Umbilical cord (tissue), 2 donors: ENCODE measurements around the gene TSGA10IP. TPM values are rescaled to one million over a fixed set of nuclear protein-coding genes. Genes with fewer than 3 reads are reported as not detected.
A peak's percentile ranks its signal among the peaks of the same experiment; 100 is the strongest.
"Not testable (repeated sequence)": the region's sequence is repeated elsewhere in the genome, so short reads cannot be mapped to it uniquely, and the experiment has no call there.

ENCODE experiments used
- DNase-seq: peaks from one replicate; pipeline ENCODE4 v3.0.0-alpha.2; 2015; ENCODE audit warnings: low spot score
- total RNA-seq: library from RNA; depleted of rRNA; stranded (reverse); fragments of >200 nt; gene quantifications from one replicate; pipeline ENCODE4 v1.2.3, GENCODE V29; 2014; ENCODE audit warnings: low replicate concordance; ENCODE audit not compliant: insufficient read depth

Gene TSGA10IP
- total RNA-seq, 1 donor from 2014 or later, result not detected

GRCh38 chr11:65945941-65946558 is 770 bp downstream of the TSGA10IP start:
- no peak for DNase-seq

DNA sequence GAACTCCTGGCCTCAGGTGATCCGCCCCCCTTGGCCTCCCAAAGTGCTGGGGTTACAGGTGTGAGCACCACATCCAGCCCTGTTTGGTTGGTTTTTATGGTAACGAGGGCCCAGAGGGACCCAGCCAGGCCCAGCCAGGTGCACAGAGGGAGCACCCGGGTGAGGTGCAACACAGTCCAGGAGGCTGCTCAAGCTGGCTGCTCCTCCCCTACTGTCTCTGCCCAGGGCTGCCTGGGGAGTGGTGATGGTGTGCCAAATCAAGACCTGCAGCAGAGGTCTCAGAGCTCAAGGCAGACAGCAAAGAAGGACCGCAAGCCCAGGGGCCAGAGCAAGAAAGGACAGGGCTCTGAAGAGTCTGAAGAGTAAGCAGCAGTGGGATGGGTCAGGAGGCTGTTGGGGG is 1.4 kb downstream of the TSGA10IP start:
- DNase-seq, result no peak

DNA sequence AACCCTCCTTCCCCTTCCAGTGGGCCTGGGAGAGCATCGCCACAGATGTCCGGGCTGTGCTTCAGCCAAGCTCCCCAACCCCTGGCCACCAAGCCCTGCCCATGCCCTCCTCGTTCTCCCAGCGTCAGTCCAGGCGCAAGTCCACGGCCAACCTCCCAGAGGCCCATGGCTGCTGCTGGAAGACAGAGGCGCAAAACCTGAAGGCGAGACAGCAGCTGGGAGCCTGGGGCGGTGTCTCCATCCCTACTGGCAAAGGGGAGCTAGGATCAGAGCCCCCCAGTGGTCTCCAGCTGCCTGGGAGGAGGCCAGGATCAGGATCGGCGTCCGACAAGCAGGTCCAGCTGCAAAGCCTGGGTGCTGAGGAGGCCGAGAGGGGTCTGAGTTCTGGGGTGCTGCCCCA is 1.9 kb downstream of the TSGA10IP start:
- no peak for DNase-seq

DNA sequence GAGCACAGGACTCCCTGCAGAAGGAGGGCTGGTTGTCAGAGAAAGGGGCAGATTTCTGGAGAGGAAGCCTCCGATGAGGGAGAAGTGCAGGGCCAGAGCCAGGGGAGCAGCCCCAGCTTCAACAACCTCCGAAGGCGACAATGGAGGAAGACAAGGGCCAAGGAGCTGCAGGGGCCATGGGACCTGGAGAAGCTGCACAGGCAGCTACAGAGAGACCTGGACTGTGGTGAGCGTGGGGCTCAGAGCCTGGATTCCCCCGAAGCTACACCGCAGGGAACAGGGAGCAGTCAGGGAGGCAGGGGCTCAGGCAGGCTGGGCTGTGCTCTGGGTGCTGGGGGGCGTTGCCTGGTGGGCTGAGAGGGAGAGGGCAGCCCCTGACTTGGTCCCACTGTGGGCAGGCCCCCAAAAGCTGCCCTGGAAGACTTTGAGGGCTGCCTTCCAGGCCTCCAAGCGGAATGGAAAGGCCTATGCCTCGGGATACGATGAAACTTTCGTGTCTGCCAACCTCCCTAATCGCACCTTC is 2.4 kb downstream of the TSGA10IP start:
- DNase-seq, result no peak

- DNase-seq, result not testable (repeated sequence)
These were observed 5.4 kb downstream of the TSGA10IP start for GRCh38 chr11:65950711-65951110.

DNA sequence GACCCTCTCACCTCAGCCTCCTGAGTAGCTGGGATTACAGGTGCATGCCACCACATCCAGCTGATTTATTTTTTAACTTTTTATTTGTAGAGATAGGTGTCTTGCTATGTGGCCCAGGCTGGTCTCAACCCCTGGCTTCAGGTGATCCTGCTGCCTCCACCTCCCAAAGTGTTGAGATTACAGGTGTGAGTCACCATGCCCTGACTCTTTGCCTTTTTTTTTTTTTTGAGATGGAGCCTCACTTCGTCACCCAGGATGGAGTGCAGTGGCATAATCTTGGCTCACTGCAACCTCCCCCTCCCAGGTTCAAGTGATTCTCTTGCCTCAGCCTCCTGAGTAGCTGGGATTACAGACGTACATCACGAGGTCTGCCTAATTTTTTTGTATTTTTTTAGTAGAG is 6.4 kb downstream of the TSGA10IP start:
- DNase-seq, result not testable (repeated sequence)

DNA sequence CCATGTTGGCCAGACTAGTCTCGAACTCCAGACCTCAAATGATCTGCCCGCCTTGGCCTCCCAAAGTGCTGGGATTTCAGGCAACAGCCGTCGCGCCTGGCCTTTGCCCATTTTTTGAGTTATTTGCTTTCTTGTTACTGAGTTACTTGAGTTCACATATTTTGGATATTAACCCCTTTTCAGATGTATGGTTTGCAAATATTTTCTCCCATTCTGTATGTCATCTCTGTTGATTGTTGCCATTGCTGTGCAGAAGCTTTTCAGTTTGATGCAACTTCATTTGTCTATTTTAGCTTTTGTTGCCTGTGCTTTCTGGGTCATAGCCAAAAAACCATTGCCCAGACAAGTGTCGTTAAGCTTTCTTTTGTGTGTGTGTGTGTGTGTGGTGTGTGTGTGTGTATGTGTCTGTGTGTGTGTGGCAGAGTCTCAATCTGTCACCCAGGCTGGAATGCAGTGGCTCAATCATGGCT is 6.8 kb downstream of the TSGA10IP start:
- no peak for DNase-seq

DNA sequence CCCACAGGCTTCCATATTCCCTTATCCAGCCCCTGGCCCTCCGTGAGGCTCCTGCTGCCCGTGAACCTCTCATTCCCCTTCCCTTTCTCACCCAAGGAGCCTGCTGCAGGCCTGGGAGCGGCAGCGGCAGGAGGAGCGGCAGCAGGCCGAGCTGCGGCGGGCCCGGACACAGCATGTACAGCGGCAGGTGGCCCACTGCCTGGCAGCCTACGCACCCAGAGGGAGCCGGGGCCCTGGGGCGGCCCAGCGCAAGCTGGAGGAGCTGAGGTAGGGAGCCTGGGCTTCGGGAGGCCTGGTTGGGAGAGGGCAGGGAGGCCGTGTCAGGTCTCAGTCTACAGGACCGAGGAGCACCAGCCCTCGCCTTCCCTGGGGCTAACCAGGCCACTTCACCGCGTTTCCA is 8.2 kb downstream of the TSGA10IP start:
- no peak for DNase-seq

- DNase-seq, result peak; percentile 19
These were observed 9.5 kb downstream of the TSGA10IP start for GRCh38 chr11:65954771-65955170.

DNA sequence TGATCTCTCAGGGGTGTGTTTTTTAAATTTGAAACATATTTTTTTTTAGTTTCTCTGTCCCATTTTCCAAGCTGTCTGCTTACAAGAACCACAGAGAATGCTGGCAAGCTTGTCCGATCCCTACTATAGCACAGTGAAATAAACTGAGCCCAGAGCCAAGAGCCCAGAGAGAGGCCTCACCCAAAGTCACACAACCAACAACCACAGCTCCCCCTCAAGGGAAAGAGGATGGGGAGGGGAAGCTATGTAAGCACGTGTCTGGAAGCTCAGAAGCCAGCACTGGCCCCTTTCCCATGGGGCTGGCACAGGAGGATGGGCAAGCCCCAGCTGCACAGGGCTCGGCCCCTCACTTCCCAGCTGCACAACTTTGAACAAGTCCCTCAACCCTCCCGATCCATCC is 13.0 kb downstream of the TSGA10IP start:
- DNase-seq, result no peak

- DNase-seq, result no peak
These were observed 13.6 kb downstream of the TSGA10IP start for GRCh38 chr11:65958774-65959420.

DNA sequence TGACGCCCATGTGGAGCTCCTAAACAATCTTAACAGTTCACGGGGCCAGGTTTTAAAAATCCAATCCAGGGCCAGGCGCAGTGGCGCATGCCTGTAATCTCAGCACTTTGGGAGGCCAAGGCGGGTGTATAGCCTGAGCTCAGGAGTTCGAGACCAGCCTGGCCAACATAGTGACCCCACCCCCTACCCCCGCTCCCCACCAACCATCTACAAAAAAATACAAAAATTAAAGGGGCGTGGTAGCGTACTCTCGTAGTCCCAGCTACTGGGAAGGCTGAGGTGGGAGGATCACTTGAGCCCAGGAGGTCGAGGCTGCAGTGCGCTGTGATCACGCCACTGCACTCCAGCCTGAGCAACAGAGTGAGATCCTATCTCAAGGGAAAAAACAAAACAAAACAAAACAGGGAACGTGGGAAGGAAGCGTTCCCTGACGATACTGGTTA is 15.6 kb downstream of the TSGA10IP start:
- no peak for DNase-seq

- peak; percentile 100 for DNase-seq
These were observed 16.2 kb downstream of the TSGA10IP start, which contains the start of gene SART1 for GRCh38 chr11:65961267-65962140. Gene SART1, plus strand, starts transcription at chr11:65961734. Its CDS starts 47 bp downstream, at chr11:65961781.

DNA sequence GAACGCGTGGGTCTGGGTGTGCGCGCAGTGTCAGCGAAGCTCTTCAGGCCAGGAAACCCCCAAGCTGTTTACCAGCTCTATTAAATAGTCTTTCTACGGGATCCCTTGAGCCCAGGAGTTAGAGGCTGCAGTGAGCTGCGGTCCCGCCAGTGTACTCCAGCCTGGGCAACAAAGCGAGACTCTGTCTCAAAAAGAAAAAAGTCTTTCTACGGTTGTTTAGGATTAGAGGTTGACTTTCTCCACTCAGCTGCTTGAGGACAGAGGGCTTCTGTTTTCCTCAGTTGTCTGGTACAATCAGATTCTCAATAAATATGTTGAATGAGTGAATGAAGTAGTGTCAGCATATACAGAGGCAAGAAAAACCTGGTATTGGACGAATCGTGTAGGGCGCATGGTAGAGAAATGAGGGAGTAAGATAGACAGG is 16.9 kb downstream of the TSGA10IP start:
- no peak for DNase-seq

DNA sequence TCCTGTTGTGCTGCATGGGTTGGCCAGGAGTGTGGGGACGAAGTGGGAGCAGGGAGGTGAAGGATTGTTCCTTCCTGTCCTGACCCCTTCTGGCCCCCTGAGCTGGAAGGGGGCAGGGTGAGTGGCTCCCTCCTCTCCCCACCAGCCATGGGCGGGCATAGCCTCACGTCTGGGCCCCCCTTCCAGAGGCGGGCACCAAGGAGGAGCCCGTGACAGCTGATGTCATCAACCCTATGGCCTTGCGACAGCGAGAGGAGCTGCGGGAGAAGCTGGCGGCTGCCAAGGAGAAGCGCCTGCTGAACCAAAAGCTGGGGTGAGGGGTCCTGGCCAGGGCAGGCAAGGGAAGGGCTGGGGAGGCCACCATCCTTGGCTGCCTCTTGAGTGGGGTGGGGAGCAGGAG is 19.6 kb downstream of the TSGA10IP start:
- DNase-seq, result no peak

GRCh38 chr11:65965986-65966762 is 20.9 kb downstream of the TSGA10IP start:
- no peak for DNase-seq

DNA sequence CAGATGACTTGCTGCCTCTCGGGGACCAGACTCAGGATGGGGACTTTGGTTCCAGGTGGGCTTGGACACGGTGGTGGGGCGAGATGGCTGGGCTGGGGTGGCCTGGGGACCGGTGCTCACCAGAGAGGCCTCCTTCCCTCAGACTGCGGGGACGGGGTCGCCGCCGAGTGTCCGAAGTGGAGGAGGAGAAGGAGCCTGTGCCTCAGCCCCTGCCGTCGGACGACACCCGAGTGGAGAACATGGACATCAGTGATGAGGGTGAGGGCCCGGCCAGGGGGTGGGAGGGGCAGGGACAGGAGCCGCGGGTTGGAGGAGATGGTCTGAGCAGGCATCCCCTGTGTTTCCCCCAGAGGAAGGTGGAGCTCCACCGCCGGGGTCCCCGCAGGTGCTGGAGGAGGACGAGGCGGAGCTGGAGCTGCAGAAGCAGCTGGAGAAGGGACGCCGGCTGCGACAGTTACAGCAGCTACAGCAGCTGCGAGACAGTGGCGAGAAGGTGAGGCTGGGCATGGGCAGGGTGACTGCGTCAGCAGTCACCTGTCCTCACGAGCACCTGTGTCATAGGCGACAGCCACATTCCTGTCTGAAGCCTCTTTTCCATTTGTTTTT is 22.2 kb downstream of the TSGA10IP start:
- no peak for DNase-seq

GRCh38 chr11:65968600-65969482 is 23.6 kb downstream of the TSGA10IP start:
- DNase-seq, result no peak

GRCh38 chr11:65972116-65972515 is 26.8 kb downstream of the TSGA10IP start:
- no peak for DNase-seq
